ENCODE results near the gene KRT16.

- TF ChIP-seq CTCF (IDR thresholded peaks at IDR 0.05; ENCODE audit: borderline replicate concordance, extremely low read depth, low read length, poor library complexity, severe bottlenecking) (no peak), EZH2 (IDR thresholded peaks at IDR 0.05; ENCODE audit: borderline replicate concordance, low read depth, low read length, severe bottlenecking) (no peak)
These were observed 17.0 kb downstream of the KRT16 start for GRCh38 chr17:41595585-41595984.
